BLaER1 (cell line): Measurements from ENCODE around the gene SNCB.
A peak's percentile ranks its signal among the peaks of the same experiment; 100 is the strongest.

Source experiments
- H3K27ac ChIP-seq: shearing (Covaris generic); formaldehyde crosslinking; 2 replicates; pipeline ENCODE4 v1.8.1; 2022
- H3K27me3 ChIP-seq: shearing (Covaris generic); formaldehyde crosslinking; 2 replicates; pipeline ENCODE4 v1.8.1; 2022
- H3K36me3 ChIP-seq: shearing (Covaris generic); formaldehyde crosslinking; 2 replicates; pipeline ENCODE4 v1.8.1; 2022
- H3K4me1 ChIP-seq: shearing (Covaris generic); formaldehyde crosslinking; 2 replicates; pipeline ENCODE4 v1.8.1; 2022
- H3K4me2 ChIP-seq: shearing (Covaris generic); formaldehyde crosslinking; 2 replicates; pipeline ENCODE4 v1.8.1; 2022
- H3K4me3 ChIP-seq: shearing (Covaris generic); formaldehyde crosslinking; 2 replicates; pipeline ENCODE4 v1.8.1; 2022
- H3K9ac ChIP-seq: shearing (Covaris generic); formaldehyde crosslinking; 2 replicates; pipeline ENCODE4 v1.8.1; 2022
- H3K9me3 ChIP-seq: shearing (Covaris generic); formaldehyde crosslinking; 2 replicates; pipeline ENCODE4 v1.8.1; 2022
- H4K20me1 ChIP-seq: shearing (Covaris generic); formaldehyde crosslinking; 2 replicates; pipeline ENCODE4 v1.8.1; 2022
- Cebpa-rat ChIP-seq: shearing (Covaris generic); IDR thresholded peaks from 2 replicates; pipeline ENCODE4 v1.8.1; 2022

The SNCB gene

DNA sequence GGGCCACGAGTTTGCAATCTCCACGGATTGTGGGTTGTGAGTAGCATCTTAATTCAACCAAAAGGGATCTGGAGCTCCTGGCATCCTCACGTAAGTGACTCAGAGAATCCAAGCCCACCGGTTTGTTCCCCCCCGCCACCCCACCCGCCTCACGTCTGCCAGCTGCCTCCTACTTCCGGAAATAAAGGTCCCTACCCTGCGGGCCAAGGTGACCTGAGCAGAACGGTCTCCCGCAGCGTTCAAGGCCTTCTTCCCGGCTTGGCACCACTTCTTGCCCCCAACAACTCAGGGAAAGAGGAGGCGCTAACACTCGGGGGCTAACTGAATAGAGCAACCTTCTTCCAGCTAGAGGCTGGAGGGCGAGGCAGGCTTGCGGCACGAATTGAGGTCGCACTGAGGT lies 11.6 kb downstream of the SNCB start:
- no peak overlapping the region for H3K9ac ChIP-seq
- H3K4me1 ChIP-seq = peaks cover 45% of the 10 kb centered on the region
- H3K27ac ChIP-seq = no peak overlapping the region
- H3K27me3 ChIP-seq = peaks cover 38% of the 10 kb centered on the region
- peaks cover 17% of the 10 kb centered on the region; the same call in 1 of the 2 replicates for H4K20me1 ChIP-seq
- H3K4me3 ChIP-seq = peak overlapping the region; percentile 50; the same call in 1 of the 2 replicates
- no peak for TF ChIP-seq Cebpa-rat
- H3K36me3 ChIP-seq = no peaks in the 10 kb centered on the region
- peak overlapping the region; percentile 83 for H3K4me2 ChIP-seq
- H3K9me3 ChIP-seq = no peaks in the 10 kb centered on the region

DNA sequence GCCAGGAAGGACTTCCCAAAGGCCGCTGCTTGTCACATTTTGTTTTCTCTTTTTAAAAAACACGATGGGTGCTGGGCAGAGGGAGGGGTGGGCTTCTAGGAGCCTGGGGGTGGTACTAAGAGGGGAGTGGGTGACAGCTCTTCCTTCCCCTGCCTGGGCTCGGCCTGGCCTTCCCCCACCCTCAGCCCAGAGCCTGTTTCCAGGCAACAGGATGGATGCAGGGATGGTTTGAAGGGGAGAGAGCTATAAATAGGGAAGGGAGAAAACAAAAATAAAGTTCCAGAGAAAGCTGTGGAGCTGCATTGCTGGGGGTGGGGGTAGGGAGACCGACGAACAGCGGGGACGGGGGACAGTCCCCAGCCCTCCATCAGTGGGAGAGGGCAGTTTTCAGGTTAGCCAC lies 13.8 kb downstream of the SNCB start:
- peaks cover 33% of the 10 kb centered on the region for H3K27me3 ChIP-seq

DNA sequence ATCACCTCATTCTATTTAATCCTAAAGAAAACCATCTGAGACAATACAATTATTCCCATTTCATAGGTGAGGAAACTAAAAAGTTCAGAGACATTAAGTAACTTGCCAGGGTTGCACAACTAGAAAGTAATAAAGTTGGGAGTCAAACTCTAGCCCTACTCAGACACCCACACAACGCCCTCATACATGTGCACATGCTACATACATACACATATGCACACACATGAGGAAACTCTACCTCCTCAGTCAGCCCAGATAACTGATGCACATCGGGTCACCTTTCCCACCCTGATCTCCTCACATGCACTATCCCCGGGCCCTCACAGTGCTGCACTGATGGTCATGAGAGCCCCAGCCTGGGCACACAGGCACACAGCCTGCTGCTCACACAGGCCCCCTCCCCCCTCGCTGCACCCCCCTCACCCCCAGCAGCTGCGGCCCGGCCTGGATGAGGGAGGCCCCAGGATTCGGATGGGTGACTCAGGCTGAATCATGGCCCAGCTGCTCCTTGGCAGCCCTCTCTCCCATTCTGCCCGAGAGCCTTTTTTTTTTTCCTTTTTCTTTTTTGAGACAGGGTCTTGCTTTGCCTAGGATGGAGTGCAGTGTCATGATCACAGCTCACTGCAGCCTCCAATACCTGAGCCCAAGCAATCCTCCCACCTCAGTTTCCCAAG lies 15.4 kb downstream of the SNCB start:
- Histone ChIP-seq H3K4me3 (no peak overlapping the region), H3K9me3 (no peaks in the 10 kb centered on the region), H3K27me3 (peaks cover 18% of the 10 kb centered on the region), H3K27ac (no peak overlapping the region), H4K20me1 (peaks cover 5% of the 10 kb centered on the region; the same call in 1 of the 2 replicates), H3K4me2 (no peak overlapping the region), H3K4me1 (peaks cover 19% of the 10 kb centered on the region), H3K9ac (no peak overlapping the region), H3K36me3 (no peaks in the 10 kb centered on the region)
- no peak for TF ChIP-seq Cebpa-rat

More for the DNA sequence above, 13.8 kb downstream of the SNCB start:
- no peak for TF ChIP-seq Cebpa-rat
- no peak overlapping the region for H3K4me3 ChIP-seq
- H3K36me3 ChIP-seq = no peaks in the 10 kb centered on the region
- H3K4me1 ChIP-seq = peaks cover 35% of the 10 kb centered on the region
- no peak overlapping the region for H3K4me2 ChIP-seq
- no peak overlapping the region for H3K27ac ChIP-seq
- no peak overlapping the region for H3K9ac ChIP-seq
- H4K20me1 ChIP-seq = peaks cover 17% of the 10 kb centered on the region; the same call in 1 of the 2 replicates
- H3K9me3 ChIP-seq = no peaks in the 10 kb centered on the region

DNA sequence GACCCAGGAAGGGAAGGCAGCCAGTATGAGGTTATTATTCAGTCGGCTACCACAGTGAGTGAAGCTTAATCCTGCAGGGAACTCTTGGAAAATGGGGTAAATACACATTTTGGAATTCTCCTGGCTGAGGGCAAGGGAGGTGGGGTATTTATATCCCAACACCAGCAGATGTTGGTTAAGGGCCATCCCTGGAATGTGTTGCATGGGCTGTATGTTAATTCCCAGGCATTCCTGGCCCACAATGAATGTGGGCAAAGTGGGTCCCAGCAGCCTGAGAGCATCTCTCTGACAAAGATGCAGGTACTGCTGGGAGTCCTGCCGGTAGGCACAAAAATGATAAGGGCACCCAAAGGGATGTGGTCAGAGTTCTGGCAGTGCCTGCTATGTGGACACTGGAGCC lies 17.5 kb downstream of the SNCB start:
- H3K4me1 ChIP-seq = peaks cover 22% of the 10 kb centered on the region
- H3K9ac ChIP-seq = no peak overlapping the region
- H3K27ac ChIP-seq = no peak overlapping the region
- H3K9me3 ChIP-seq = no peaks in the 10 kb centered on the region
- H3K4me3 ChIP-seq = no peak overlapping the region
- H3K4me2 ChIP-seq = no peak overlapping the region
- H3K36me3 ChIP-seq = no peaks in the 10 kb centered on the region
- peaks cover 16% of the 10 kb centered on the region for H4K20me1 ChIP-seq
- no peak for TF ChIP-seq Cebpa-rat
- H3K27me3 ChIP-seq = no peaks in the 10 kb centered on the region

DNA sequence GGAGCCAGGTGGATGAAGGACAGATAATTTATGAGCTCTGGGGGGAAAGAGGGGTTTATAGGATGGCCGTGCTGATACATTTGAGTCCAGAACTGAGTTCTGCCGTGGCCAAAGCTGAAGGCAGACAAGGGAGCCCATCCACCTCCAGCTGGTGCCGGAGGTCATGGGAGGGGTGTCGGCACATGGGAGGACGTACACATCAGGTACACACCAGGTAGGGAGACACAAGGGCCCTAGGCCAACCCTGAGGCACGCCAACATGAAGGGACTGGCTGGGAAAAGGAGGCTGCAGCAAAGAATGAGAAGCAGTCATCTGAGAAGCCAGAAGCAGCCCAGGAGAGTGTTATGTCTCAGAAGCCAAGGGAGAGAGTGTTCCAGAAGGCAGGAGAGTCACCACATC lies 18.3 kb downstream of the SNCB start:
- Histone ChIP-seq H3K9ac (no peak overlapping the region), H3K36me3 (no peaks in the 10 kb centered on the region), H3K9me3 (no peaks in the 10 kb centered on the region), H3K4me1 (peaks cover 27% of the 10 kb centered on the region), H3K4me2 (no peak overlapping the region), H4K20me1 (peaks cover 25% of the 10 kb centered on the region), H3K27ac (no peak overlapping the region), H3K4me3 (no peak overlapping the region), H3K27me3 (no peaks in the 10 kb centered on the region)
- no peak for TF ChIP-seq Cebpa-rat

DNA sequence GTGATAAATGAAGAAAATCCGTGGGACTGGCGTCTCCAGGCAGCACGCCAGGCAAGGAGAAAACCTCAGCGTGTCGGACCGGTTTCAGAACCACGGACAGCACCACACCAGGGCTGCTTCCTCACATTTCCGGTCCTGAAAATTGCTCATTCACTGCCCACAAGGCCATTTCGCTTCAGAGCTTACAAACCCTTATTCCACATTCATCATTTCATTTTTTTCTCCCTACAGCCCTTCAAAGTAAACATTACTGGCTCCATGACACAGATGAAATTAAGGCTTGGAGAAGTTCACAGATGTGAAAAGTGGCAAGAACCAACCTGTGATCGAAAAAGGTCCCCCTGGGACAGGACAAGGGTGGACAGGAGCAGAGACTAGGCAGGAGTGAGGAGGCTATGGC lies 18.9 kb downstream of the SNCB start:
- H3K27me3 ChIP-seq = no peaks in the 10 kb centered on the region
- H3K4me1 ChIP-seq = peaks cover 33% of the 10 kb centered on the region
- H4K20me1 ChIP-seq = peaks cover 30% of the 10 kb centered on the region

DNA sequence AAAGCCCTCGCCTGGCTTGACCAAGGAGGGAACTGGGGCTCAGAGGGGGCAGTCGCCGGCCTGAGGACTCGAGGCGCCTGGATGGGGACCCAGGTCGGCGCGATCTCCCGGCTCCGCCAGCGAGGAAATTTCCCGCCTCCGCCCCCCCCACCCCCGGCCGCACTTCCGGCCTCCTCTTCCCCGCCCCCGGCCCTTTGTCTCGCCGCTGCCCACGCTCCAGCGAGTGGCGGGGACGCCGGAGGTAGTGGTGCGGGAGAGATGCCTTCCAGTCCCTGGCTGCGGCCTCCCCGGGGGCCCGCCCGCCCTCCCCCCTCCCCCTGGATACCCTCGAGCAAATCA lies 19.9 kb downstream of the SNCB start:
- peak overlapping the region; percentile 77; the same call in 1 of the 2 replicates for H3K27ac ChIP-seq
- peak overlapping the region; percentile 76; the same call in 1 of the 2 replicates for H3K9ac ChIP-seq
- no peaks in the 10 kb centered on the region for H3K36me3 ChIP-seq
- H3K4me2 ChIP-seq = peak overlapping the region; percentile 95
- peak overlapping the region; percentile 81 for H3K4me3 ChIP-seq
- H3K9me3 ChIP-seq = no peaks in the 10 kb centered on the region
- H3K27me3 ChIP-seq = no peaks in the 10 kb centered on the region
- peaks cover 41% of the 10 kb centered on the region for H4K20me1 ChIP-seq
- TF ChIP-seq Cebpa-rat = no peak
- peaks cover 40% of the 10 kb centered on the region for H3K4me1 ChIP-seq

More for the DNA sequence above, 18.9 kb downstream of the SNCB start:
- Histone ChIP-seq H3K4me2 (no peak overlapping the region), H3K9me3 (no peaks in the 10 kb centered on the region), H3K4me3 (no peak overlapping the region), H3K36me3 (no peaks in the 10 kb centered on the region), H3K27ac (no peak overlapping the region), H3K9ac (no peak overlapping the region)
- no peak for TF ChIP-seq Cebpa-rat

DNA sequence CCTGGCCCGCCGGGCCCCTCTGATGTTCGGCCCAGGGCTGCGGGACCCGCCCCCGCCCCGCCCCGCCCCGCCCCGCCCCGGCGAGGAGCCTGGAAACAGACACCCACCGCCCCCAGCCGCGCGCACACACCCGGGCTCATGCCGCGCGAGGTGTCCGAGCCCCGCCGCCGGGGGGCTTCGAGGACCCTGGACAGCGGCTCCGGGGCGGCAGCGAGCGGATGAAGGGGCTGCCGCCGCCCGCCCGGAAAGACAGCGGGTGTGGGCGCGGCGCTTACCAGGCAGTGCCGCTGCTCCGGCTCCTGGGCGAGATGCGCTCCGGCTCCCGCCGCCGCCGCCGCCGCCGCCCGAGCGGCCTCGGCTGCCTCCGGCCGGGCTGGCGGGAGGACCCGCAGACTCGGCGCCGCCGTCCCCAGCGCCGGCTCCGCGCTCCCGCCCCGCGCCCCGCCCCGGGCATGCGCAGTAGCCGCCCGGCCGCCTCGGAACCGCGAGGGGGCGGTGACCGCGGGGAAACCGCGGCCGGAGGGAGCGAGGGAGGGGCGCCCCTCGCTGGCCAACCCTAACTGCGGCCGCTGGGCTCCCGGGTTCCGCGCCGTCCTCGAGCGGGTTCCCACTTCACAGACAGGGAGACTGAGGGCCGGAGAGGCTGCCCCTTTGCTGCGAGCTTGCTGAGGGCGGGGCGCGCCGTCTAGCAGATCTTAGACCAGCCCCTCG lies 20.5 kb downstream of the SNCB start, which contains the start of gene GPRIN1:
TSS of gene GPRIN1 (minus strand) at position 433 of the 711 bp plus-strand sequence. CDS start 10,322 bp downstream, outside the sequence.
- no peak for TF ChIP-seq Cebpa-rat
- no peaks in the 10 kb centered on the region for H3K9me3 ChIP-seq
- H3K4me3 ChIP-seq = peak within 1 kb of the TSS; percentile 81
- H4K20me1 ChIP-seq = peaks cover 45% of the 10 kb centered on the region
- no peaks in the 10 kb centered on the region for H3K36me3 ChIP-seq
- H3K27me3 ChIP-seq = no peaks in the 10 kb centered on the region
- H3K4me2 ChIP-seq = peak within 1 kb of the TSS; percentile 95
- peak within 1 kb of the TSS; percentile 76 for H3K9ac ChIP-seq
- peak within 1 kb of the TSS; percentile 77 for H3K27ac ChIP-seq
- peaks cover 39% of the 10 kb centered on the region for H3K4me1 ChIP-seq

DNA sequence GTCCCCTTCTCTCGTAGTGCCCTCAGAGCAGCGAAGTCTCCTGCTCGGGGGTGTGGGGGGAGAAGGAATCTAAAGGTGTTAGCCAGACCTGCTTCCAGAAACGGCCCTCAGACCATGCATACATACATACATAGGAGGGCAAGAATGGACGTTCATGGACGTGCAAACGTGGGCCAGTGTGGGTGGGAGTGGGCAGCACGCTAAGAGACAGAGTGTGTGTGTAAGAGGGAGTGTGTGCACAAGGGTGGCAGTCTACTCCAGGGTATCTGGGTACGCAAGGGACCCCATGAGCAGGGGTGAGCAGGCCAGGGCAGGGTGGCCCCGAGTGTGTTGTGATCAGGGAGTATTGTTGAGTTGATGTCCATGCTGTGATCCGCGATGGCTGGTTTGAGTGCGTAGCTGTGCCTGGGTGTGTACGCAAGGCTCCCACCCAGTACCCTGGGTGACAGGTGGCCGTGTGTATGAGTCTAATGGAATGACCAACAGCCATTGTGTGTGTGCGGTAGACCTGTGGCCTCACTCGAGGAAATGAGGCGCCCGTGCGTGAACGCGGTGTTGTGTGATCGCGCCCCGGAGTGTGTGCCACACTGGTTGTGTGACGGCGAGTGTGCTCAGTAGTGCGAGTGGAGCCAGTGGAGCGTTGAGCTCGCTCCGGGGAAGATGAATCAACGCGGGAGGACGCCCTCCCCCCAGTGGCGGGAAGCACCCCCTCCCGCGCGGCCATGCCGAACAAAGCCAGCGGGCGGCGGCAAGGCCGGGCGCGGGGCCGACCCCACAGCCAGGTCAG lies 21.2 kb downstream of the SNCB start:
- no peaks in the 10 kb centered on the region for H3K9me3 ChIP-seq
- no peak for TF ChIP-seq Cebpa-rat
- peaks cover 50% of the 10 kb centered on the region for H4K20me1 ChIP-seq
- H3K4me1 ChIP-seq = peaks cover 42% of the 10 kb centered on the region
- no peaks in the 10 kb centered on the region for H3K27me3 ChIP-seq
- H3K27ac ChIP-seq = peak overlapping the region; percentile 37; the same call in 1 of the 2 replicates
- H3K9ac ChIP-seq = peak overlapping the region; percentile 76
- no peaks in the 10 kb centered on the region for H3K36me3 ChIP-seq
- H3K4me3 ChIP-seq = peak overlapping the region; percentile 81
- H3K4me2 ChIP-seq = peak overlapping the region; percentile 95
